ENCODE results near the gene HSD17B14. TPM values are rescaled to one million over a fixed set of nuclear protein-coding genes. Genes with fewer than 3 reads are reported as not detected.

The HSD17B14 gene
- total and polyA plus RNA-seq, 9 of the 15 experiments (the other 6 are each of a cell fraction or from before 2014, with no cell fraction given) = 0.16 TPM; not detected in 8

DNA sequence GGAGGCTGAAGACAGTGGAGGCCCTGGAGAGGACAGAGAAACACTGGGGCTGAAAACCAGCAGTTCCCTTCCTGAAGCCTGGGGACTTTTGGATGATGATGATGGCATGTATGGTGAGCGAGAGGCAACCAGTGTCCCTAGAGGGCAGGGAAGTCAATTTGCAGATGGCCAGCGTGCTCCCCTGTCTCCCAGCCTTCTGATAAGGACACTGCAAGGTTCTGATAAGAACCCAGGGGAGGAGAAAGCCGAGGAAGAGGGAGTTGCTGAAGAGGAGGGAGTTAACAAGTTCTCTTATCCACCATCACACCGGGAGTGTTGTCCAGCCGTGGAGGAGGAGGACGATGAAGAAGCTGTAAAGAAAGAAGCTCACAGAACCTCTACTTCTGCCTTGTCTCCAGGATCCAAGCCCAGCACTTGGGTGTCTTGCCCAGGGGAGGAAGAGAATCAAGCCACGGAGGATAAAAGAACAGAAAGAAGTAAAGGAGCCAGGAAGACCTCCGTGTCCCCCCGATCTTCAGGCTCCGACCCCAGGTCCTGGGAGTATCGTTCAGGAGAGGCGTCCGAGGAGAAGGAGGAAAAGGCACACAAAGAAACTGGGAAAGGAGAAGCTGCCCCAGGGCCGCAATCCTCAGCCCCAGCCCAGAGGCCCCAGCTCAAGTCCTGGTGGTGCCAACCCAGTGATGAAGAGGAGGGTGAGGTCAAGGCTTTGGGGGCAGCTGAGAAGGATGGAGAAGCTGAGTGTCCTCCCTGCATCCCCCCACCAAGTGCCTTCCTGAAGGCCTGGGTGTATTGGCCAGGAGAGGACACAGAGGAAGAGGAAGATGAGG lies 37.4 kb upstream of the HSD17B14 start (continued):
- TF ChIP-seq RAD21 (CRISPR knock-in tag; conservative IDR thresholded peaks at IDR 0.05 in 1 of 2, IDR thresholded peaks at IDR 0.05 in 1 of 2) (peak; percentile 34 to 47; a peak in 2 of 4 replicates), ZC3H11A (IDR thresholded peaks at IDR 0.05; ENCODE audit: low read depth, low read length) (no peak), RBM14 (IDR thresholded peaks at IDR 0.05; ENCODE audit: borderline replicate concordance, insufficient read depth, low read depth, low read length) (no peak), MYBL2 (IDR thresholded peaks at IDR 0.05; ENCODE audit: low read depth) (no peak), MYBL2 (CRISPR knock-in tag; IDR thresholded peaks at IDR 0.05; ENCODE audit: borderline replicate concordance) (no peak), FOXJ2 (tag; IDR thresholded peaks at IDR 0.05) (no peak), IFI16 (CRISPR knock-in tag; IDR thresholded peaks at IDR 0.05) (no peak), ERF (CRISPR knock-in tag; IDR thresholded peaks at IDR 0.05) (peak; percentile 69; the same call in 1 of the 2 replicates), RUNX1 (IDR thresholded peaks at IDR 0.05; ENCODE audit: low read depth) (peak; percentile 94), ZNF311 (CRISPR knock-in tag; IDR thresholded peaks at IDR 0.05) (peak; percentile 84; the same call in 1 of the 2 replicates), CLOCK (CRISPR knock-in tag; IDR thresholded peaks at IDR 0.05; ENCODE audit: borderline replicate concordance) (no peak), HDAC6 (IDR thresholded peaks at IDR 0.05; ENCODE audit: low read depth, low read length) (no peak), SUPT5H (IDR thresholded peaks at IDR 0.05) (0 out of 2 replicates have a peak, but pooled peaks have one; percentile 42), SMARCA4 (IDR thresholded peaks at IDR 0.05) (peak; percentile 97), POLR3G (IDR thresholded peaks at IDR 0.05; ENCODE audit: extremely low read depth, insufficient read length, insufficient replicate concordance) (no peak)
- TF ChIP-seq, protein P1, sequence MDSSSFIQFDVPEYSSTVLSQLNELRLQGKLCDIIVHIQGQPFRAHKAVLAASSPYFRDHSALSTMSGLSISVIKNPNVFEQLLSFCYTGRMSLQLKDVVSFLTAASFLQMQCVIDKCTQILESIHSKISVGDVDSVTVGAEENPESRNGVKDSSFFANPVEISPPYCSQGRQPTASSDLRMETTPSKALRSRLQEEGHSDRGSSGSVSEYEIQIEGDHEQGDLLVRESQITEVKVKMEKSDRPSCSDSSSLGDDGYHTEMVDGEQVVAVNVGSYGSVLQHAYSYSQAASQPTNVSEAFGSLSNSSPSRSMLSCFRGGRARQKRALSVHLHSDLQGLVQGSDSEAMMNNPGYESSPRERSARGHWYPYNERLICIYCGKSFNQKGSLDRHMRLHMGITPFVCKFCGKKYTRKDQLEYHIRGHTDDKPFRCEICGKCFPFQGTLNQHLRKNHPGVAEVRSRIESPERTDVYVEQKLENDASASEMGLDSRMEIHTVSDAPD (CRISPR knock-in tag; IDR thresholded peaks at IDR 0.05) = no peak
- TF ChIP-seq, protein P2, sequence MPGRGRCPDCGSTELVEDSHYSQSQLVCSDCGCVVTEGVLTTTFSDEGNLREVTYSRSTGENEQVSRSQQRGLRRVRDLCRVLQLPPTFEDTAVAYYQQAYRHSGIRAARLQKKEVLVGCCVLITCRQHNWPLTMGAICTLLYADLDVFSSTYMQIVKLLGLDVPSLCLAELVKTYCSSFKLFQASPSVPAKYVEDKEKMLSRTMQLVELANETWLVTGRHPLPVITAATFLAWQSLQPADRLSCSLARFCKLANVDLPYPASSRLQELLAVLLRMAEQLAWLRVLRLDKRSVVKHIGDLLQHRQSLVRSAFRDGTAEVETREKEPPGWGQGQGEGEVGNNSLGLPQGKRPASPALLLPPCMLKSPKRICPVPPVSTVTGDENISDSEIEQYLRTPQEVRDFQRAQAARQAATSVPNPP (IDR thresholded peaks at IDR 0.05; ENCODE audit: borderline replicate concordance, insufficient read depth, insufficient read length) = no peak
- TF ChIP-seq, protein P3, sequence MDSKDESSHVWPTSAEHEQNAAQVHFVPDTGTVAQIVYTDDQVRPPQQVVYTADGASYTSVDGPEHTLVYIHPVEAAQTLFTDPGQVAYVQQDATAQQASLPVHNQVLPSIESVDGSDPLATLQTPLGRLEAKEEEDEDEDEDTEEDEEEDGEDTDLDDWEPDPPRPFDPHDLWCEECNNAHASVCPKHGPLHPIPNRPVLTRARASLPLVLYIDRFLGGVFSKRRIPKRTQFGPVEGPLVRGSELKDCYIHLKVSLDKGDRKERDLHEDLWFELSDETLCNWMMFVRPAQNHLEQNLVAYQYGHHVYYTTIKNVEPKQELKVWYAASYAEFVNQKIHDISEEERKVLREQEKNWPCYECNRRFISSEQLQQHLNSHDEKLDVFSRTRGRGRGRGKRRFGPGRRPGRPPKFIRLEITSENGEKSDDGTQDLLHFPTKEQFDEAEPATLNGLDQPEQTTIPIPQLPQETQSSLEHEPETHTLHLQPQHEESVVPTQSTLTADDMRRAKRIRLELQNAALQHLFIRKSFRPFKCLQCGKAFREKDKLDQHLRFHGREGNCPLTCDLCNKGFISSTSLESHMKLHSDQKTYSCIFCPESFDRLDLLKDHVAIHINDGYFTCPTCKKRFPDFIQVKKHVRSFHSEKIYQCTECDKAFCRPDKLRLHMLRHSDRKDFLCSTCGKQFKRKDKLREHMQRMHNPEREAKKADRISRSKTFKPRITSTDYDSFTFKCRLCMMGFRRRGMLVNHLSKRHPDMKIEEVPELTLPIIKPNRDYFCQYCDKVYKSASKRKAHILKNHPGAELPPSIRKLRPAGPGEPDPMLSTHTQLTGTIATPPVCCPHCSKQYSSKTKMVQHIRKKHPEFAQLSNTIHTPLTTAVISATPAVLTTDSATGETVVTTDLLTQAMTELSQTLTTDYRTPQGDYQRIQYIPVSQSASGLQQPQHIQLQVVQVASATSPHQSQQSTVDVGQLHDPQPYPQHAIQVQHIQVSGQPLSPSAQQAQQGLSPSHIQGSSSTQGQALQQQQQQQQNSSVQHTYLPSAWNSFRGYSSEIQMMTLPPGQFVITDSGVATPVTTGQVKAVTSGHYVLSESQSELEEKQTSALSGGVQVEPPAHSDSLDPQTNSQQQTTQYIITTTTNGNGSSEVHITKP (IDR thresholded peaks at IDR 0.05; ENCODE audit: partially characterized antibody) = peak; percentile 68

All from K562 (cell line).